GM19372 (cell line): ENCODE results near the gene SMIM36.
"Not testable (repeated sequence)": the region's sequence is repeated elsewhere in the genome, so short reads cannot be mapped to it uniquely, and the experiment has no call there.

Experiments used
- ATAC-seq: cut with Tn5 transposase; IDR thresholded peaks from one replicate; pipeline ENCODE4 v1.9.1; 2021; ENCODE audit warnings: mild to moderate bottlenecking, low read depth, moderate library complexity; ENCODE audit not compliant: unreplicated experiment

Gene SMIM36

GRCh38 chr17:55510986-55511721, at the start of gene SMIM36:
Gene SMIM36 (minus strand): TSS chr17:55511452.
- no peak for ATAC-seq

GRCh38 chr17:55555772-55556171, 44.5 kb upstream of the SMIM36 start:
- ATAC-seq: no peak

- ATAC-seq: no peak
These were observed 37.9 kb upstream of the SMIM36 start for GRCh38 chr17:55549140-55549539.

- no peak for ATAC-seq
These were observed 35.9 kb upstream of the SMIM36 start for GRCh38 chr17:55546991-55547664.

- no peak for ATAC-seq
These were observed 35.2 kb upstream of the SMIM36 start for GRCh38 chr17:55546481-55546880.

GRCh38 chr17:55545806-55546205, 34.6 kb upstream of the SMIM36 start:
- ATAC-seq: no peak

GRCh38 chr17:55543709-55544108, 32.5 kb upstream of the SMIM36 start:
- no peak for ATAC-seq

GRCh38 chr17:55540414-55541091, 29.3 kb upstream of the SMIM36 start:
- no peak for ATAC-seq

GRCh38 chr17:55536205-55536604, 25.0 kb upstream of the SMIM36 start:
- ATAC-seq: no peak

GRCh38 chr17:55533608-55534007, 22.4 kb upstream of the SMIM36 start:
- ATAC-seq: no peak

GRCh38 chr17:55532670-55533069, 21.4 kb upstream of the SMIM36 start:
- no peak for ATAC-seq

GRCh38 chr17:55531053-55531728, 19.9 kb upstream of the SMIM36 start:
- no peak for ATAC-seq

- ATAC-seq: no peak
These were observed 18.8 kb upstream of the SMIM36 start for GRCh38 chr17:55530064-55530463.

- no peak for ATAC-seq
These were observed 16.4 kb upstream of the SMIM36 start for GRCh38 chr17:55527540-55528118.

GRCh38 chr17:55524440-55525220, 13.4 kb upstream of the SMIM36 start:
- ATAC-seq: no peak

- ATAC-seq: not testable (repeated sequence)
These were observed 11.8 kb upstream of the SMIM36 start for GRCh38 chr17:55523032-55523431.

GRCh38 chr17:55521186-55521585, 9.9 kb upstream of the SMIM36 start:
- ATAC-seq: no peak

- no peak for ATAC-seq
These were observed 9.2 kb upstream of the SMIM36 start for GRCh38 chr17:55520402-55520801.

GRCh38 chr17:55518510-55518909, 7.3 kb upstream of the SMIM36 start:
- no peak for ATAC-seq
